ENCODE measurements around the gene SLC44A3.

The SLC44A3 gene

DNA sequence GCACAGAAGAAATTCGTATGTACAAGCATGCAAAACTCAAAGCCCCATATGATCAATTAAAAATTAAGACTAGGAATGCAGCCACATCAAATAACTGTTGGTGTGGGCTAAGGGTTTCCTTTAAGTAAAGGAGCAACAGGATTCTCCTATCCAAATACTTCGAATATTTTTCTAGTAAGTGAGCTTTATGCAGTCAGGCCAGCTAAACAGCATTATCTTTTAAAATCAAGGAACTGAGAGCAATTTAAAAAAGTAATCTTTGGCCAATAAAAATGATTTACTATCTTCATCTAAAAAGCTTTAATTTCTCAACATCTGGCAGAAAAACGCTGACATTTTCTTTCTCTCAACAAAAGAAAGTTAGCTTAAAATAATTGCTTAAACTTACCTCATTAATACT is 87.0 kb downstream of the SLC44A3 start:
- DNase-seq (ENCODE audit: low read depth in 2 of 2): no peak

DNA sequence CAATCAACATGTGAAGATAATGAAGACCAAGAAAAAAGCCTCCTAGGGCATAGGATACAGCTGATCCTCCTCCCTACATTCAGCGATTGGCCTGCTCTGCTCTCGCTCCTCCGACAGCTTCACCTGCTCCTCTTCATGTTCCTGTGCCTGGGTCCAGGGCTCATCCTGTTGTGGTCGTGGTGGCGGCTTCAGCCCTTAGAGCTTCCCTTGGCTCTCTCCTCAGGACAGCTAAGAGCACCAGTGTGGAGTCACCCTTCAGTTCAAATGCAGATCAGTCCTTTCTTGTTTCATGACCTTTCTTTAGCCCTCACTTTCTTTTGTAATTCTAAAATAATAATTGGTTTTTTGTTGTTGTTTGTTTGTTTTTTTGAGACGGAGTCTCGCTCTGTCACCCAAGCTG is 88.0 kb downstream of the SLC44A3 start:
- DNase-seq (ENCODE audit: low read depth in 2 of 2): no peak

DNA sequence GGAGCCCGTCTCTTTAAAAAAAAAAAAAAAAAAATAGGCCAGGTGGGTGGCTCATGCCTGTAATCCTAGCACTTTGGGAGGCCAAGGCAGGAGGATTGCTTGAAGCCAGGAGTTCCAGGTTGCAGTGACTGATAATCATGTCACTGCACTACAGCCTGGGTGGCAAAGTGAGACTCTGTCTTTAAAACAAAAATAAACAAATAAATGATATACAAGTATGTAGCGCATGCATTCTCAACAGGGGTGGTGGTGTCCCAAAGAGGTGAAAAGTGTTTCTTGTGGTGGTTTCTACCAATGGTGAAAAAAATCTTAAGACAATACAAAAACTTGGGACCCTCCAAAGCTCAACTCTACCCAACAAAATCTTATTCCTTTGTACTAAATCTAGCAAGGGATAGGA is 88.8 kb downstream of the SLC44A3 start:
- no peak for DNase-seq (ENCODE audit: low read depth in 2 of 2)

DNA sequence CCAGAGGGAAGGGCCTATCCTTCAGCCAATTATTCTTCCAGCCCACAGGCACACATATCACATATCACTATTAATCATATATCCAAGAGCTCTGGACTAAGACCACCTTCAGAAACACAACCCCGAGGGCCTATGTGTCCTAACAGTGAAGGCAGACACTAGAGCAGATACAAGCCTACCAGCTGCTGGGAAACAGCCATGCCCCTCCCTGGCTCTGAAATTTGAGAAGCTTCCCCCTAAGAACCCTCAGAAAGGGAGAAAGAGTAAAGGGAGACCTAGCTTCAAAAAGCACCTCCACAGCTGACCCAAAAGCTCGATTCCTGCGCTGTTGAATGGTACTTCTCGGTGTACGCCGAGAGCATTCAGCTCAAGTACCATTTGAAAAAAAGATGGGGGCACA is 89.3 kb downstream of the SLC44A3 start:
- DNase-seq (ENCODE audit: low read depth in 2 of 2): no peak

DNA sequence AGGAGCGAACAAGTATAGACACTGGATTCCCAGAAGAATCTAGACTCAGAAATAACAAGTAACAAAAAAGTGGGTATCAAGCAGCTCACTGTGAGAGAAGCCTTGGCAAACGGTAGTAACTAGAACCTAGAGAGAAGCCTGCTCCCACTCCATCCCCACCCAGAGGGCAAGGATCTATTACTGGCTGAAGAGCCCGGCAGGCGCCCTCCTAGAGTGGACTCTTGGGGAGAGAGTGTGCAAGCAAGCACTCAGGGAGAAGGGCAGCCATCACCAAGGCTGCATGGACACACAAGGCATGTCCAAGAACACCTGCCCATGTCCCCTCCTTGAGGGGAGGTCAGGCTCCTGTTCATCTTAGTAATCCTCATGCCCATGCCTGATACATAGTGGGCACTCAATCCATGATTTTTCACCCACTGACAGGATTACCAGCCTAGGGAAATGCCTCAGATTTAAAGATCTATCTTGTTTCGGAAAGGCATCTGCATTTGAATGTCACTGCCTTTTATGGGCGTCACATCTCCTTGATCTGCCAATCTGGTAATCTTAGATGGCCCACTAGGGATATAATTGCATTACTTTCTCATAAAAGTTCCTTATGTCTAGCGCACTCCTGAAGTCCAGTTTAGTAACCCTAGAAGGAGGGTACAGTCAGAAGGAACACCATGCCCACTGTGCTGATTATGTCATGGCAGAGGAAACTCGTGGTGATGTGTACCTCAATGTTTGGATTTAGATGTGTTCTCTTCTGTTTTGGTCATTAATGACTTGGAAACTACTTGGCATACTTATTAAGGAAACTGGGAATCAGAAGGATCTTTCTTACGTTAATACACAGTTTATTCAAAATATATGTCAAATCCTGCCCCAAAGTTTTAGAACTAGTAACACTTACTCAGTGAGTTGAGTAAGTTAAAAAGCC is 92.4 kb downstream of the SLC44A3 start:
- DNase-seq (ENCODE audit: low read depth in 2 of 2): no peak

DNA sequence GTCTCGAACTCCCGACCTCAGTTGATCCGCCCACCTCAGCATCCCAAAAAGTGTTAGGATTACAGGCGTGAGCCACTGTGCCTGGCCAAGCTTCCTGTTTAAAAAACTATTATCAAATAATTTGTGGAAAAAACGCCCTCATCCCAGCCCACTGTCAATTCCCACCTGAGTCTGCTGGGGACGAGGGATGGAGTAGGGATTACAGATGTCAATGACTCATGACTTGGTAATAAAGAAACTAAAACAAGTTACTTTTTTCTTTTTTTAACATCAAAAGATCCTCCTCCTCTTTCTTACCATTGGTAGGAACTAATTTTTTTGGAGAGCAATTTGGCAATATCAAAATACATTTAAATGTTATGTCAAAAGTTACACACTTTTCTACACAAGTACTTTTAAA is 97.1 kb downstream of the SLC44A3 start:
- DNase-seq (ENCODE audit: low read depth in 2 of 2): no peak

DNA sequence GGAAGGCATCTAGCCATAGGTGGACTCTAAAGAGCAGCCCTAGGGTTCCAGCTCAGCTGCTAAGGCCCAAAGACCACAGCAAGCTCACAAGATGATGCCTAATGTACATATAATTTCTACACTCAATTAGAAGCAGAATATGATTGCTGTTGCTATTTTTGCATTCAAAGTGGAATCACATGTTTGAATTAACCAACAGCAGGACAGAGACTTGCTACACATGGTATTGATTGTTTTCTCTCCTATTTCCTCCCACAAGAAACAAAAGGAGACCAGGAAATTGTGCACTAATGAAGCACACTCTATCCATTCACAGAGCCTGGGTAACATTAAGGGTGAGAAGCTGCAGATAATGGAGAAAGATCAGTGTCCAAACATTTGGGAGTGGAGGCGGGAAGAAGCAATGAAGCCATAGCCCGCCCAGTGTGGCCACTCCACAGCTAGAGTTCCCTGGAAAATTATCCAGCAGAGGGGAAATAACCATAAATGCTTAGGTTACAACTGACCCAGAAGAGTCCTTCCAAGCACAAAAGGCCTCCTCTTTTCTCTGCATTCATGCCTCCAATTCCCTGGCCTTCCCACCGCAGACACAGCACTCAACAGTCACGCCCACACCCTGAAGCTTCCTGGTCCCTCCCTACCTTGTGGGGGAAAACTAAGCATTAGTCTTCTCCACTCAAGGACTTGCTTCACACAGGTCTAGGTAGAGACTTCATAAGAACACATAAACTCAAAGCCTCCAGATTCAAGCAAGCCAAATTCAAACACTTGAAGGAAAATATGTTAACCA is 99.3 kb downstream of the SLC44A3 start:
- DNase-seq (ENCODE audit: low read depth in 2 of 2): no peak

DNA sequence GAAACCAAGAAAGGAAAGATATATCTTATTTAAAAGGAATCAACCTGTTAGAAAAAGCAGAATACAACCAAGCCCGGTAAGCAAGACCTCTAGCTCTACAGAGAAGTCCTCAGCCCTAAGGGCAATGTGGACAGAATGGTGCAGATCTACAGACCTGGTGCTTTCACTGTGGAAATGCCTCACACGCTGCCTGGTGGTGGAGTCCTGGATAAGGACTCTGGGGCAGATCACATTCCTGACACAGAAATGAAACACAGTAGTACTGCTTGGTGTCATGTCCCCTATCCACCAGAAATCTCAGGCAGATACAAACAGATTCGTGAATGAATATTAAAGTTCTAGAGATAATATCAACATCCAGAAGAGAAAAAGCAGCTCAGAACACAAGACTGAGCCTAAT is 99.9 kb downstream of the SLC44A3 start:
- no peak for DNase-seq (ENCODE audit: low read depth in 2 of 2)

- no peak for DNase-seq (ENCODE audit: low read depth in 2 of 2)
Observed at GRCh38 chr1:94921977-94922376, 101.8 kb downstream of the SLC44A3 start.

- no peak for DNase-seq (ENCODE audit: low read depth in 2 of 2)
Observed at GRCh38 chr1:94922761-94923331, 102.7 kb downstream of the SLC44A3 start.

GRCh38 chr1:94925004-94925403 is 104.8 kb downstream of the SLC44A3 start:
- no peak for DNase-seq (ENCODE audit: low read depth in 2 of 2)

DNA sequence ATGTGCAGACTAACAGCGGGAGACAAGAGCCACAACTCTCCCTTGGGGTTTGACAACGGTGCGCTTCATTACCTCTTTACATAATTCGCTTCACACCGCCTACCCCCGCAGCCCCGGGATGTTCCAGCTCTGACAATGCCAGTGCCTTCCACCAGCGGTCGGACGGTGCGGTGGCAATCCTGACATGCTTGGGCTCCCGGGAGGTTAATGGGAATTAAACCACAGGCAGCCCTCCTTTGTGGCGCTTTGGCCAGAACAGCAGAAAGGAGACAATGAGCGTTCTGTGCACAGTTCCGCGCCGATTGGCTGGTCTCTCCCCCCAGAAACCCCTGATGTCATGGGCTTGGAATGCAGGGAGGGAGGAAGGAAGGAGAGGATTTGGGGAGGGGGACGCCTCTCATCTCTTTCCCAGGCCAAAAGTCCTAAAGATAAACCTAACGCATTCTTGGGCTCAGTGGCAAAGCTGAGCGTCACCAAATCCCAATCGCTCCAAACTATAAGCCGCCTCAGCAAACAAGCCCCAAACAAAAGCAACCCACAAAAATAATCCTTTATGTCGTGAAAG is 105.5 kb downstream of the SLC44A3 start:
- no peak for DNase-seq (ENCODE audit: low read depth in 2 of 2)

- no peak for DNase-seq (ENCODE audit: low read depth in 2 of 2)
Observed at GRCh38 chr1:94926126-94926914, 106.2 kb downstream of the SLC44A3 start.

- DNase-seq (ENCODE audit: low read depth in 2 of 2): peak; percentile 34 to 51
Observed at GRCh38 chr1:94926915-94927404, 106.8 kb downstream of the SLC44A3 start, which contains the start of gene CNN3. Gene CNN3, minus strand, starts transcription at chr1:94927110. Its CDS starts 216 bp downstream, at chr1:94926894.

GRCh38 chr1:94927405-94928175 is 107.4 kb downstream of the SLC44A3 start:
- no peak for DNase-seq (ENCODE audit: low read depth in 2 of 2)

GRCh38 chr1:94928293-94928939 is 108.3 kb downstream of the SLC44A3 start:
- DNase-seq (ENCODE audit: low read depth in 2 of 2): no peak

DNA sequence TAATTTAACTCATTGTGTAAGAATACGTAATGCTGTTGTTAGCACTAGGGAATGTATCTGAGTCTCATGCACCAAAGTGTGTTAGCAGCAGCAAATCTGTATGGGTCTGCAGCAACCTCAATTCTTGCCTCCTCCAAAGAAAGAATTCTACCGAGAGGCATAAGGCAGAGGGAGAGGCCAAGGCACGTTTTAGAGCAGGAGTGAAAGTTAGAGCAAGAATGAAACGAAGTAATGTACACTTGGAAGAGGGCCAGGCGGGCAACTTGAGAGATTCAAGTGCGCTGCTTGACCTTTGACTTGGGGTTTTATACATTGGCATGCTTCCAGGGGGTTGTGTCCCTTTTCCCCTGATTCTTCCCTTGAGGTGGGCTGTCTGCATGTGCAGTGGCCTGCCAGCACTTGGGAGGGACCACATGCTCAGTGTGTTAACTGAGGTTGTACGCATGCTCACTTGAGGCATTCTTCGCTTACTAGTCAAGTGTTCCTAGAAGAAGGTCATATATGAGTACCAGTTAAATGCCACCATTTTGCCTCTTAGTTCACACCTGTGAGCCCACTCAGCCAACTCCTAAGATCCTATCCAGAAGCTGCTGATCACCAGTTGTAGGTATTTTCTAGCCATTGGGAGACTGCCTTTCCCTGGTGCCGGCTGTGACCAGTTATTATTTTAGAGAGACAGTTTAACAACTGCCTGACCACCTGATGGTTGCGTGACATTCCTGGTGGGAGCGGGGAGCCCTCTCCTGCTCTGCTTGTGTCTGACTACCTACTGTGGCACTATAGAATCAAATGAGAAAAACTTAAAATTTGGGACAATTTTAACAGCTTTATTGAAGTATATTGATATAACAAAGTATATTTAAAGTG is 109.4 kb downstream of the SLC44A3 start:
- DNase-seq (ENCODE audit: low read depth in 2 of 2): no peak

- no peak for DNase-seq (ENCODE audit: low read depth in 2 of 2)
Observed at GRCh38 chr1:94931254-94931841, 111.2 kb downstream of the SLC44A3 start.
